HL-60 (cell line): ENCODE results near the gene ACTR6.

Source experiments
- DNase-seq, 2 experiments: peaks; one replicate each; pipeline ENCODE4 v3.0.0-alpha.2; 2010 to 2020; ENCODE audit warnings: low read depth in 1 of 2, low spot score in 1 of 2
- H3K27ac ChIP-seq: fragments of 250-450 bp; sonication (Bioruptor Pico); replicated peaks from 2 replicates; pipeline ENCODE4 v1.5.1; 2020; ENCODE audit warnings: mild to moderate bottlenecking, moderate library complexity
- H3K27me3 ChIP-seq: fragments of 250-450 bp; sonication (Bioruptor Pico); 2 replicates; pipeline ENCODE4 v1.5.1; 2021; ENCODE audit warnings: mild to moderate bottlenecking, moderate library complexity; ENCODE audit not compliant: insufficient read depth, poor library complexity, severe bottlenecking
- H3K4me3 ChIP-seq: replicated peaks from 2 replicates; pipeline ENCODE4 v1.5.1; 2011; ENCODE audit warnings: mild to moderate bottlenecking, control low read depth, low read length; ENCODE audit not compliant: insufficient read depth
- GABPA ChIP-seq: IDR thresholded peaks from 2 replicates; pipeline ENCODE4 v1.6.1; 2012; ENCODE audit warnings: low read depth
- POLR2AphosphoS5 ChIP-seq: IDR thresholded peaks from 2 replicates; pipeline ENCODE4 v1.6.1; 2012; ENCODE audit warnings: low read depth
- SPI1 ChIP-seq: IDR thresholded peaks from 2 replicates; pipeline ENCODE4 v1.6.1; 2012; ENCODE audit warnings: low read depth, mild to moderate bottlenecking, borderline replicate concordance
- TF ChIP-seq, protein P1 (sequence below): IDR thresholded peaks from 2 replicates; pipeline ENCODE4 v1.6.1; 2012; ENCODE audit warnings: low read depth; ENCODE audit not compliant: insufficient replicate concordance
- TF ChIP-seq, protein P2 (sequence below): IDR thresholded peaks from one replicate; pipeline ENCODE4 v1.5.1; 2011; ENCODE audit warnings: low read length, control low read depth, inconsistent platforms; ENCODE audit not compliant: insufficient read depth

ACTR6 gene

DNA sequence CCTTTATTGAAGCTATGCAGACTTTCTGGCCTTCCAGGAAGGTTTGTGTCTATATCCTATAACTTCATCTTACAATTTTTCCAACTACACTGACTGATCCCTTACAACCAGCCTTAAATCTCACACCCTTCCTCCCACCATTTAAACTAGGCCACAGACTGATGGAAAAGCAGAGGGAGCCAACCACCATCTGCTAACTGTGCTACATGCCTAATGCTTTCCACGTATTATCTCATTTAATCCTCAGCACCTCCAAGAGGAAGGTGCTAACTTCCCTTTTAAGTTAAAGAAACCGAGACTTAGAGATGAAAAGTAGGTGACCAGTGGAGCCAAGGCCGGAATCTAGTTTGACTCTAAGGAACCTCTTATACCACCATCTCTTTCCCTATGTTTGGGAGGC is 35.3 kb upstream of the ACTR6 start:
- no peak for DNase-seq

DNA sequence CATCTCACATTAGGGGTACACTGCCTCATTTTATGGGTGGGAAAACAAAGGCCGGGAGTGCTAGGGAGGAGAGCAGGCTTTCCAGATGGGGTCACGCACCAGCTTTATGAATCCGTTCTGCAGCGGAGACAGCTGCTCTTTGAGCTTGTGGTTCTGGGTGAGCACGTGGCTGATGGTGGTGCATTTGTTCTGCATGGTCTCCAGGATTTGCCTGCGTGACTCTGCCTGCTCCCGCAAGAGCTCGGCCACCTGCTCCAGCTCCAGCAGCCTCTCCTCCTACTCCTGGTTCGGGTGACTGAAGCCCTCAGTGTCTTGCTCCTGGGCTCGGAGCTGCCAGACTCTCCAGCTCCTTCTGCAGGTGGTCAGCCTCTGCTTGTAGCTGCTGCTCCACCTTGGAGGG is 34.4 kb upstream of the ACTR6 start:
- TF ChIP-seq, protein P1, sequence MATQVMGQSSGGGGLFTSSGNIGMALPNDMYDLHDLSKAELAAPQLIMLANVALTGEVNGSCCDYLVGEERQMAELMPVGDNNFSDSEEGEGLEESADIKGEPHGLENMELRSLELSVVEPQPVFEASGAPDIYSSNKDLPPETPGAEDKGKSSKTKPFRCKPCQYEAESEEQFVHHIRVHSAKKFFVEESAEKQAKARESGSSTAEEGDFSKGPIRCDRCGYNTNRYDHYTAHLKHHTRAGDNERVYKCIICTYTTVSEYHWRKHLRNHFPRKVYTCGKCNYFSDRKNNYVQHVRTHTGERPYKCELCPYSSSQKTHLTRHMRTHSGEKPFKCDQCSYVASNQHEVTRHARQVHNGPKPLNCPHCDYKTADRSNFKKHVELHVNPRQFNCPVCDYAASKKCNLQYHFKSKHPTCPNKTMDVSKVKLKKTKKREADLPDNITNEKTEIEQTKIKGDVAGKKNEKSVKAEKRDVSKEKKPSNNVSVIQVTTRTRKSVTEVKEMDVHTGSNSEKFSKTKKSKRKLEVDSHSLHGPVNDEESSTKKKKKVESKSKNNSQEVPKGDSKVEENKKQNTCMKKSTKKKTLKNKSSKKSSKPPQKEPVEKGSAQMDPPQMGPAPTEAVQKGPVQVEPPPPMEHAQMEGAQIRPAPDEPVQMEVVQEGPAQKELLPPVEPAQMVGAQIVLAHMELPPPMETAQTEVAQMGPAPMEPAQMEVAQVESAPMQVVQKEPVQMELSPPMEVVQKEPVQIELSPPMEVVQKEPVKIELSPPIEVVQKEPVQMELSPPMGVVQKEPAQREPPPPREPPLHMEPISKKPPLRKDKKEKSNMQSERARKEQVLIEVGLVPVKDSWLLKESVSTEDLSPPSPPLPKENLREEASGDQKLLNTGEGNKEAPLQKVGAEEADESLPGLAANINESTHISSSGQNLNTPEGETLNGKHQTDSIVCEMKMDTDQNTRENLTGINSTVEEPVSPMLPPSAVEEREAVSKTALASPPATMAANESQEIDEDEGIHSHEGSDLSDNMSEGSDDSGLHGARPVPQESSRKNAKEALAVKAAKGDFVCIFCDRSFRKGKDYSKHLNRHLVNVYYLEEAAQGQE, result no peak
- TF ChIP-seq POLR2AphosphoS5 (no peak), SPI1 (no peak), GABPA (no peak)
- TF ChIP-seq, protein P2, sequence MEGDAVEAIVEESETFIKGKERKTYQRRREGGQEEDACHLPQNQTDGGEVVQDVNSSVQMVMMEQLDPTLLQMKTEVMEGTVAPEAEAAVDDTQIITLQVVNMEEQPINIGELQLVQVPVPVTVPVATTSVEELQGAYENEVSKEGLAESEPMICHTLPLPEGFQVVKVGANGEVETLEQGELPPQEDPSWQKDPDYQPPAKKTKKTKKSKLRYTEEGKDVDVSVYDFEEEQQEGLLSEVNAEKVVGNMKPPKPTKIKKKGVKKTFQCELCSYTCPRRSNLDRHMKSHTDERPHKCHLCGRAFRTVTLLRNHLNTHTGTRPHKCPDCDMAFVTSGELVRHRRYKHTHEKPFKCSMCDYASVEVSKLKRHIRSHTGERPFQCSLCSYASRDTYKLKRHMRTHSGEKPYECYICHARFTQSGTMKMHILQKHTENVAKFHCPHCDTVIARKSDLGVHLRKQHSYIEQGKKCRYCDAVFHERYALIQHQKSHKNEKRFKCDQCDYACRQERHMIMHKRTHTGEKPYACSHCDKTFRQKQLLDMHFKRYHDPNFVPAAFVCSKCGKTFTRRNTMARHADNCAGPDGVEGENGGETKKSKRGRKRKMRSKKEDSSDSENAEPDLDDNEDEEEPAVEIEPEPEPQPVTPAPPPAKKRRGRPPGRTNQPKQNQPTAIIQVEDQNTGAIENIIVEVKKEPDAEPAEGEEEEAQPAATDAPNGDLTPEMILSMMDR, result no peak
- no peaks in the 10 kb centered on the region for H3K27me3 ChIP-seq
- H3K4me3 ChIP-seq, result no peak overlapping the region
- no peak for DNase-seq
- no peak overlapping the region for H3K27ac ChIP-seq

More for the DNA sequence above, 35.3 kb upstream of the ACTR6 start:
- Histone ChIP-seq H3K27me3 (no peaks in the 10 kb centered on the region), H3K27ac (no peak overlapping the region), H3K4me3 (no peak overlapping the region)
- TF ChIP-seq POLR2AphosphoS5, result no peak
- TF ChIP-seq, protein P1, result no peak

DNA sequence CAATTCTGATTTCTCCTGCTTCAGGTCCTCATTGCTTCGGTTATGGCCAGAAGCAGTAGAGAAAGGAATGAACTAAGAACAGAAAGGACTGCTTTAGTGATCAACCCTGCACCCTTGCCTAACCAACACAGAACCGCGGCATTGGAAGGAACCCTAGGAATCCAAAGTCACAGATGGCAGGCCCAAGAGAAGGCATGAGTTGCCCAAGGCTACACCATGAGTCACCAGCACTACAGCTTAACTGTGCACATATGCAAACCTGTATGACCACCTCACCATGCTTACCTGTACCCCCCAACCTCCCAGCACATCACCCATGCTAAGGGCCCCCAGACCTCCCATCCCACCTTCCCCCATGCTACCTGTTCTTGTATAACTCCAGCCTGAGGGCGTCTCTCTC is 32.1 kb upstream of the ACTR6 start:
- no peak overlapping the region for H3K4me3 ChIP-seq
- DNase-seq, result no peak
- TF ChIP-seq, protein P1, result no peak
- no peak for TF ChIP-seq POLR2AphosphoS5
- TF ChIP-seq, protein P2, result no peak
- TF ChIP-seq SPI1, result no peak
- TF ChIP-seq GABPA, result no peak
- no peaks in the 10 kb centered on the region for H3K27me3 ChIP-seq
- H3K27ac ChIP-seq, result no peak overlapping the region

DNA sequence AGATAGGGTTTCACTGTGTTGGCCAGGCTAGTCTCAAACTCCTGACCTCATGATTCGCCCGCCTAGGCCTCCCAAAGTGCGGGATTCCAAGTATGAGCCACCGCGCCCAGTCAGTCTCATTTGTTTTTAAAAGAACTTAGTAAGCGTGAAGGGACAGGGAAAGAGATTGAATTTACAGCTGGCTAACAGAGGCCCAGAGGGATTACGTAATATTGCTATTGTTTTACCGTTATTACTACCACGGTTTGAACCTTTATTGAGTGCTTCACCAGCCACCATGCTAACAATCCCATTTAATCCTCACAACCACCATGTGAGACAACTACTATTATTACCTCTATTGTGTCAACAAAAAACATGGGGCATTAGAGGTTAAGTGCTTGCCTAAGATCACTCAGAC is 31.3 kb upstream of the ACTR6 start:
- H3K27ac ChIP-seq, result no peak overlapping the region
- no peaks in the 10 kb centered on the region for H3K27me3 ChIP-seq
- no peak for DNase-seq
- no peak overlapping the region for H3K4me3 ChIP-seq
- TF ChIP-seq, protein P2, result no peak
- TF ChIP-seq, protein P1, result no peak
- TF ChIP-seq SPI1 (no peak), POLR2AphosphoS5 (no peak), GABPA (no peak)
